ENCODE data around the gene IL4I1.

IL4I1 gene

DNA sequence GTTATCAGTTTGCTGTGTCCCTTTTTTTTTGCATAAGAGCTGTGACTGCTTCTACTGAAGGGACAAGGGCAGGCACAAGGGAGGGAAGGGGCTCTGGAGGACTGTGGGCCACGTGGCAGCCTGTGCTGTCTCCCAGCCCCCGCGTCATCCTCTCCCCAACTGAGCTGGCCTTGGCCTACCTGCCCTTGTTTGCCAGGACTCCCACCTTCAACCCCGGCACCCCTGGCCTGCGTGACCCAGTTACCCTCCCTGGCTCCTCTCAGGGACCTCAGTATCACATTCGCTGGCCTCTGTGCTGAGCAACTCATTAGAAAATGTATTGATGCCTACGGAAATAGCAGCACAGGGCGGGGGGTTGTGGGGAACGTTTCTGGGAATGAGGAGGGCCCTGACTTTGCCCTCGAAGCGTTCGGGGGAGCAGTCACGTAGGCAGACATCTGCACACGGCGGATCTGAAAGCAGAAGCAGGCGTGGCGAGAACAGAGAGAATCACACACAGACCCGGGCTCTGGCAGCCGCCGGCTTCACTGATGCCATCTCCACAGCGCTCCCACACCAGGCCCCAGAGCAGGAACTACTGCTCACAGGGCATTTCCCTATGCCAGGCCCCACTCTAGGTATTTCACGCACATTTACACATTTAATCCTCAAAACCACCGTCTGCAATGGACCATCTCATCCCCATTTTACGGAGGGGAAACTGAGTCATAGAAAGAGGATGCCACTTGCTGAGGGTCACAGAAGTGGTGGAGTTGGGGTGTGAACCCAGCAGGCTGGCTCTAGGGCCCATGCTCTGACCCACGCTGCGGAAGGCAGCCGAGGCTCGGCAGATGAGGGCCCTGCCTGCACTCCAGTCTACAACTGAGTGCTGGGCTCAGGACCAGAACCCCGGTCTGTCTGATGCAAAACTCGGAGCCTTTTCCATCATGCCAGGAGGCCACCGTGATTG lies 26.6 kb upstream of the IL4I1 start:
- DNase-seq: no peak

DNA sequence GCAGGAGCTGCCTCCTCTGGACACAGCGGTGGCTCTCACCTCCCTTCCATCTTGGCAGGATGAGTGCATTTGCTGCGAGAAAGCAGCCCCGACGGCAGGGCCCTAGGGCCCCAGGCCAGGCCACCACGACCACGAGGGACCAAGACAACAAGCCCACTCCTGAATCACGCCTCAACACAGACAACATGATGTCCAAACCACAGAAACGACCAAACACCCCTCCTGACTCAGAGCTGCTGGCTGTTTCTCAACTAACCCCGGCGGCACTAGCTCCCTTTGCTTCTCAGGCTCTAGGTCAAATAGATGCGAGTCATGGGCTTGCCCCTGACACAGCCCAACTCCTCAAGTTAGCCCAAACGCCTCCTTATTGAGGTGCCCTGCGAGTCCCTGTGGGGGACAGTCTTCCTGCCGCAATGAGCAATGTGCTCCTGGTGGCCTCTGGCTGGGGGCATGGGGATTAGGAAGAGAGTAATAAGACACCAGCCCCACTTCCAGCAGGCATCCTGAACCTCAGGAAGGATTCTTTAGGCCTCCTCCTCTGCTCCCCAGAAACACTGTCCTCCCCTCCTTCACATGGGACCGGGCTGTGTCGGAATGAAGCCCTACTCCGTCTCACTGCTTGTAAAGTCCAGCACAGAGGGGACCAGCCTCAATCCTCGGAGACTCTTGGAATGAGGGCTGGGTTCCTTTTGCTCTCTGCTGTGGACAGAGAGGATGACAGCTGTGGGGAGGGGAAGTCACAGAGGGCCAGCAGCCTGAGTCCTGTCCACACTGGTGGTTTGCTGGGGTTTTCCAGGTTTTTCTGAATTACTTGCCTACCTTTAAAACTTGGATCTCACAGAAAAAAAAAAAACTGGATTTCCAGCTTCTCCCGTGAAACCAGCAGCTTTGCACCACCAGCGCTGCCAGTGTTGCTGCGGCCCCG lies 25.4 kb upstream of the IL4I1 start:
- no peak for DNase-seq

DNA sequence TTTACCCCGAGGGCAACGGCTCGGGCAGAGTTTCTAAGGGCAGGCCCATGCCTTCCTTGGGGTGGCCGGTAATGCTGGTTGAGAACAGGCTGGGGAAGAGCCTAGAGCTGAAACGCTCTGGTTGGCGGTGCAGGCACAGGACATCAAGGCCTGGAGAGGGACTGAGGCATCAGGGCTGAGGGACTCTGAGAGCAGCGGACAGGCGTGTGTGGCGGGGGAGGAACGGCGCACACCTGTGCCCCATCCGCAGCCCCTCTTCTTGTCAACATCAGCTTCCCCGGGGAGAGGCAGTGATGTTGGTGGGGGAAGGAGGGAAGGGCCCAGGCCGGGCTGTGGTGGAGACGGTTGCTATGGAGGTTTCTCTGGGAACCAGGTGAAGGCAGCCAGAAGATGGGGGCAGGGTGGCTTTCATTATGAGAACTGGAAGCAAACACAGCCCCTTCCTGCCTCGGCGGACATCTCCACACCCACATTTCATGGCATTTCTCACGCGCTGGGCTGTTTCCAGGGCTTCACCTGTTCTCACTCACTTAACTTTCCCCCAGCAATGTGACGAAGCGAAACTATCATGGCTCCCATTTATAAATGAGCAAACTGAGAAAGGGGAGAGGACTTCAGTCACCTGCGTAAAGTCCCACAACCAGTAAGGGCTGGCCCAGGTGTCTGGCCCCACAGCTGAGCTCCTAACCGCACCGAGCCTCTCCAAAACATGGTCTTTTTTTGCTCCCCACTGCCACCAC lies 24.1 kb upstream of the IL4I1 start:
- no peak for DNase-seq

DNA sequence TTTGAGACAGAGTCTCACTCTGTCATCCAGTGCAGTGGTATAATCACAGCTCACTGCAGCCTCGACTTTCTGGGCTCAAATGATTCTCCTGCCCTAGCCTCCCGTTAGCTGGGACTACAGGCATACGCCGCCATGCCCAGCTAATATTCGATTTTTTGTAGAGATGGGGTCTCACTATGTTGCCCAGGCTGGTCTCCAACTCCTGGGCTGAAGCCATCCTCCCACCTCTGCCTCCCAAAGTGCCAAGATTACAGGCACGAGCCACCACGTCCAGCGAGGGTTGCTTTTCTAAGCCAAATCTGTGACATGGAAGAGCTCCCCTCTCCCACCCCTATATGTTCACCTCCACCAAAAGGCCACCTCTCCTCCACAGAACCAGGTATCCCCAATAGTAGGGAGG lies 21.4 kb upstream of the IL4I1 start:
- no peak for DNase-seq

DNA sequence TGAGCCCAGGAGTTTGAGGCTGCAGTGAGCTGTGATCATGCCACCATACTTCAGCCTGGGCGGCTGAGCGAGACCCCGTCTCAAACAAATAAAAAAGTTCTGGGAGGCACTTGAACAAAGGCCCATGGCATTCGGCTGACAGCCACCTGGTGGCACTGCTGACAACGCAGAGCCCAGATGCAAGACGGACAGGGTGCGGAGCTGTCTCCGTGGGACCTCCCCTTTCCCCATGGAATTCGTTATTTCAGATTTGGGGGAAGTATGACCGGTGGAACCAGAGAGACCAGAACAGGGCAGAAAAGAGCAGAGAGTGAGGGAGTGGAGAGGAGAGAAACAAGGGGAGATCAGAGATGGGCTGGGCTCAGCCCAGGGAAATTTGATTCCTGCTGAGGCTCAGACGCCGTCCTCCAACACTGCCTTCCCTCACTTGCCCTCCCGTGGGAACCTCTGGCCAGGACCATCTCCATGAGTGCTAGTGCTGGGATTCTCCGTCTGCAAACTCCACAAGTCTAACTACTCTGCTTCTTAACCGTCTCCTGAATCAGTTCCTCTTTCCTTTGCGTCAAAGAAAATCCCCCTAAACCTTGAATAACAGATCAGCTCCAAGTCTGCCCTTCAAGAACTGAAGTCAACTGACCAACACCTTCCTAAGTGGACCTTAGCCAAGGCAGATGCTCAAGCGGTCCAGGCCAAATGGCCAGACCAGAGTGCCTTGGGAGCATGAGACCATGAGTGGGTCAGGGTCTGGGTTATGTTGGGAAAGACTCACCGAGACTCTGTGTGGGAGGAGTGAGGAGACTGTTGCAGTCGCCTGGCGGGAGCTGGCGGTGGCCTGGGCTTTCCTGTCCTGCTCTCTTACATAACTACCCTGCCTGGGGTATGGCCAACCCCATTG lies 20.4 kb upstream of the IL4I1 start:
- DNase-seq: no peak

DNA sequence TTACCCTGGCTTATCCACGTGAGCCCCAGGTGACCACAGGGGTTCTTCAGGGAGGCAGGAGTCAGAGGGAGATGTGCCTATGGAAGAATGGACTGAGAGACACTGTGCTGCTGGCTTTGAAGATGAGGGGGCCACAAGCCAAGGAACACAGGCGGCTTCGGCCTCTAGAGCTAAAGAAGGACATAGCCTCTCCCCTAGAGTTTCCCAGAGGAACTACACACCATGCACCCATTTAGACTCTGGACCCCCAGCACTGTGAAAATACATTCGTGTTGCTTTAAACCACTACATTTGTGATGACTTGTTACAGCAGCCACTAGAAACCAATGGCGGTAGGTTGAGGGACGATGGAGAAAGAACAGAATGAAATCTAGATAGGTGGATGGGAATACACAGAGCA lies 18.6 kb upstream of the IL4I1 start:
- no peak for DNase-seq

DNA sequence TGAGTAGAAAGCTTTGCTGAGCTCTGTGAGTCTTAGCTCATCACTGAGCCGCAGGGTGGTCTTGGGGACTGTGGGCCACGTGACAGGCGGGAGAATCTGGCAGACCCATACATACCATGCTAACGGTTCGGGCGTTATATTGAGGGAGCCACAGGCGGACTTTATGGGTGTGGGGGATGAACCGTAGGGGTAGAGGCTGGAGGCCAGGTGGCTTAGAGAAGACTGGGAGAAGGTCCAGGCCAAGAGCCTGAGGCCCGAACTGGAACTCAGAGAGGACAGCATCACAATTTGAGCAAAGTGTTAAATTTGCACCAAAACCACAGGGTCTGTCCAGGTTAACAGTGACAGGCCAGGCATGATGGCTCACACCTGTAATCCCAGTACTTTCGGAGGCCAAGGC lies 17.0 kb upstream of the IL4I1 start:
- DNase-seq: no peak

DNA sequence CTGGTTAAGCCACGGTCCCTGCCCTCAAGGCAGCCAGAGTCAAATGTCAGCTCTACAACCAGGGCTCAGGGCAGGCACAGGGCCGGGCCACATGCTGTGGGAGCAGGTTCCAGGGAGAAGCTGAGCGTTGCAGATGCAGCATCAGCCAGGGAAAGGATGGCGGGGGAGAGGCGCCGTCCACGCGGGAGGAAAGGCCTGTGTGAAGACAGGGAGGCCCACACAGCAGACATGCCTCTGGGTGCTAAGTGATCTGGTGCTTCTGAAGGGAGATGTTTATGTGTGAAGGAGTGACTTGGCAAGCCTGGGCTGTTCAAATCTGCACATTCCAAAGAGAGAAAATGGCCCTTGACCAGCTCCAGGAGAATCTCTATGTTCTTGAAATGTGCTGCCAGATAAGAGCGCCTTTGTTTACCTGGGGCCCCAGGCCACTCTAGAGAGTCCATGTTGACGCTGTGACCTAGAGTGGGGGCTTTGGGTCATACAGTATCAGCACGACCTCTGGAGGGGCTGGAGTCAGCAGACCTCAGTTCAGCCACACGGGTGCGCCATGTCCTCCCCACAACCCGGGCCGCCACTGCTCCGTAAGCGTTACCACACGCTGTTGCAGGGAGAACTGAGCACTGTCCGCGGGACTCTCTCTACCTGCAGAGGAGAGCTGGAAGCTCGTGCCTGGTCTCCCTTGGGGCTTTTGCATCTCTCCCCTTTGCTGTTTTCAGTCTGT lies 16.4 kb upstream of the IL4I1 start:
- no peak for DNase-seq

DNA sequence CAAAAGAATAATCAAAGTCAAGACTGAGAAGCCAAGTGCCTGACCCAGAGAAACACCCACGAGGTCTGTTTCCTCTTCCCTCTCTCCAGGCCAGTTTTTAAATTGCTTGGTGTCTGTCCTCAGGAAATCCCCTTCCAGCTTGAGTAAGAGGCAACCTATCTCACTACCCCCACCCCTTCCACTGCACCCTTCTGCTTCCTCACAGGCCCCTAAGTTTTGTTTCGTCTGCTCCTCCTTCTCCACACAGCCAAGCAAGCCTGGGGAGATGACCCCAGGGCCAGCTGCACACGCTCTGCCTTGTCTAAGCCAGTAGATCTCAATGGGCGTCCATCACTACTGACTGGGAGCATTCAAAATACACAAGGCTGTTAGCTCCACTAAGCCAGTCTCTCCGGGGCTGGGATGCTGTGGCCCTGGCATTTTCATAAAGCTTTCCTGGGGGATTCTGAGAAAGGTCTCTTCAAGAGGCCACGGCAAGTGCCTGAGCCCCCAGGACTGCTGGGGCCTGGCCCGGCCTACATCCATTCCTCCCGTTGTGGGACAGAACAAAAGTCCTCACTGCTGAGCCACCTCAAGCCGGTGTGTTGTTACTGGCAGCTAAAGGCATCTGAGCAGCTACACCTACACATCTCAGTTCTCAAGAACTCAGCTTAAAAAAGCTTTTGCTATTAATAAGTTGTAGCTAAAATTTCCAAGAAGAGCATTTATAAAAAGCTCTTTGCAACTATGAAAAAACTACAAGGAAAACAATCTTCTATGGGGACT lies 14.9 kb upstream of the IL4I1 start:
- peak; percentile 16 for DNase-seq

DNA sequence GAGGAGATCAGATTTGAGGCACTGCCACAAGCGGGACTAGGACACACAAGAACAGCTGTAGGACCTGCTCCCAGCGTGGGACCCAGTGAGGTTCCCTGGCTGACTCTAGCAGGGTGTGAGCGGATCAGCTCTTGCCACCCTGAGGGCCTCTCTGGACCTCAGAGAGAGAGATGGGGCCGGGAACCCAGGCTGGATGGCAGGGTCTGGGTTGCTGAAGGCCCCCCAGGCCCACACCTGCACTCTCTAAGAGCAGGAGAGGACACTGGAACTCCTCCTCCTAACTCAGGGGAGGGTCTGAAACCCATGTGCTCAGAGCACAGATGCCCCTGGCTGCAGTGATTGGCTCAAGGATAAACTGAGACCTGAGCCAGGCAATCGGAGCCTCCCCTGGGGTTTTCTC lies 13.5 kb upstream of the IL4I1 start:
- DNase-seq: no peak

DNA sequence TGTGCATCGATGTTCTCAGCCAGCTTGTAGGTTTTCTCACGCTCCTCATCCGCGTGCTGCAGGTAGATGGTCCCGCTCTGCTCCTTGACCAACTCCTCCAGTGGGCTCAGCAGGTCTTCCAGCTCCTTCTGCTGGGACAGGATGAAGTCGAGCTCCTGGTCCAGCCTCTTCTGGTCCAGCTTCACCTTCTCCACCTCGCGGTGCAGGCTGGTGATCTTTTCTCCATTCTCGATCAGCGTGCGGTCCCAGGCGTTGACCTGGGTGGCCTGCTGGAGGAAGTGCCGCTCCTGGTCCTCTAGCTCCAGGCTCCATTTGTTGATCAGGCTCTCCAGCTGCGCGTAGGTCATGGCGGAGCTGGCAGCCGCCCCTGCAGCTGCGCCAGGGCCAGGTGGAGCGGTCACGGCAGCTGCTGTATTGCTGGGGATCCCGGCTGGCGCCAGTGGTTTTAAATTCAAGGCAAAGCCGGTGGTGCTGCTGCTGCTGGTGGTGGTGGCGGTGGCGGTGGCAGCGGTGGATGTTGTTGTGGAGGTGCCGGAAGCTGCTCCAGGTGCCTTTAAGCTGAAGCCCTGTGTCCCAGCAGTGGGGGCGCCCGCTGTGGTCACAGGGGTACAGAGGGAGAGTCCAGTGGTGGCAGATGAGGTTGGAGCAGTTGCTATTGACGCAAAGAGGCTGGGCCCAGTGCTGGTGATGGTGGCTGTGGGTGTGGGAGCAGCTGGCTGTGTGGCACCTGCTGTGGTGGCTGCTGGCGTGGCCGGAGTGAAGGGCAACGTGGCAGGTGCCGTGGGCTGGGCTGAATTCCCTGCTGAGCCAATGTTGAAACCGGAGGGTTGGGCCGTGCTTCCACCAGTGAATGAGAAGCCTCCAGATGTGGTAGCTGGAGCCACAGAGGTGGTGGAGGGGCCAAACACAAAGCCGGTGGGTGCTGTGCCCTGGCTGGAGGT lies 12.1 kb upstream of the IL4I1 start:
- no peak for DNase-seq

DNA sequence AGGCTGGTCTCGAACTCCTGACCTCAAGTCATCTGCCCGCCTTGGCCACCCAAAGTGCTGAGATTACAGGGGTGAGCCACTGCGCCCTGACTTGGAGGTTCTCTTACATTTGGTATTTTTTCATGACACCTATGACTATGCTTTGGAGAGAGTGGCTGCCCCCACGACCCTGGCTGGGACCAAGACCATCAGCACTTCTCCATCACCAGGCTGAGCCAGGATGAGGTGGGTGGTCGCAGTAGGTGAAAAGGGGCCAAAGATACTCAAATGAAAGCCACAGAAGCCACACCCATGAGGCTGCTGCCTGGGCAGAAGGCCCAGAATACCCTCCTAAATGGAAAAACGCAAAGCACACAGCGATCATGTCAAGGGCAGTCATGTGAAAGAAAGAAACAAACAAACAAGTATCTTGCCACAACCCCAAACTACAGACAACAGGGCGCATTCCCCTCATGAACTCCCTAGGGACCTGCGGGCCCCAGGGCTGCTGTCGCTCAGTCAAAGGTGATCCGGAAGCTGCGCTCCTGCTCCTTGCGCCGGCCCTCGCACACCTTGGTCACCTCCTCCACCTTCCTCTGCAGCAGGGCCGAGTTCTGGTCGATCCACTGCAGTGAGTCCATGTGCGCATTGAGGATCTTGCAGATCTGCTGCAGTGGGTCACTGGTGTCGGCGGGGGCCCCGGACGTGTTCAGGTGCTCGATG lies 11.2 kb upstream of the IL4I1 start:
- DNase-seq: no peak

DNA sequence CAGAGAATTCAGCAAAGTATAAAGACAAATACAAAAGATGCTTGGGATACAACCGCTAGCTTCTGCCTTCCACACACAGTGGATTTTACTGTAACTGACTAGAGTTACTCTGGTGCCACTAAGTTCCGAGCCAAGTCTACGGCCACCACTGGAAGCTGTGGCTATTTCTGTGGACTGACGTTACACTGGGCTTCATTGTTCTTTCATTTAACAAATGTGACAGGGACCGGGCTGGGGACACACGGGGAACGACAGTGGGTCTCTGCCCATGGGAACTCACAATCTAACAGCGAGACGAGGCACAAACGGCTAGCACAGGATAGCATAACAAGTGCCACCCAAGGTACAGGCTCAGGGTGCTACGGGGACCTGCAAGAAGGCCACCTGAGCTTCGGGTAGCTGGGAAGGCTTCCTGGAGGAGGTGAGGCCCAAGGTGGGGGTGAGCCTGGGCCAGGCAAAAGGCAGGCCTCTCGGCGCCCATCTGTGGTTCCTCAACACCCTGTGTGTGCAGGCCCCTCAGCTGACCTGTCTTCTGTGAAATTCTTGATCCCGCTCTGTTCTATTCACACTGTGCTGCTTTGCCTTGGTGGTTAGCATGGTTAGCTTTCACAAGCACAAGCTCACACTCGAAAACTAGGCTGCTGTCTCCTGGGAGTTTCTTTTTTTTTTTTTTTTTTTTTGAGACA lies 10.3 kb upstream of the IL4I1 start:
- DNase-seq: no peak

DNA sequence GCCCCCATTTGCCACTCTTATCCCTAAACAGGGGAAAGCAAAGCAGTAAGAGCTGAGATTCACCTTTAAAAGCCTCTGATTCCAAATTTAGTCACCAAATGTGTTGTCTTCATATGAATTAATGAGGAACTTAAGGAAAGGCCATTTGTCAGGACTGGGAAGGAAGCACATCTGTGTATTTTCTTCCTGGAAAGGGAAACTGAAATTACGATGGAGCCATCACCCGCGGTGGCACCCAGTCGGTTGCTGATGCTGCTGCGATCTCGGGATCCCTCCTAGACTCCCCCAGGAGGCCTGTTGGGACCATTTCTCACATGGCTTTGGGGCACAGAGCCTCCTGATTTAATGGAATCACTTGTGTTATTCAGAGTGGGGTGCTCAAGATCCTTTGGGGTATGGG lies 7.4 kb upstream of the IL4I1 start:
- no peak for DNase-seq

DNA sequence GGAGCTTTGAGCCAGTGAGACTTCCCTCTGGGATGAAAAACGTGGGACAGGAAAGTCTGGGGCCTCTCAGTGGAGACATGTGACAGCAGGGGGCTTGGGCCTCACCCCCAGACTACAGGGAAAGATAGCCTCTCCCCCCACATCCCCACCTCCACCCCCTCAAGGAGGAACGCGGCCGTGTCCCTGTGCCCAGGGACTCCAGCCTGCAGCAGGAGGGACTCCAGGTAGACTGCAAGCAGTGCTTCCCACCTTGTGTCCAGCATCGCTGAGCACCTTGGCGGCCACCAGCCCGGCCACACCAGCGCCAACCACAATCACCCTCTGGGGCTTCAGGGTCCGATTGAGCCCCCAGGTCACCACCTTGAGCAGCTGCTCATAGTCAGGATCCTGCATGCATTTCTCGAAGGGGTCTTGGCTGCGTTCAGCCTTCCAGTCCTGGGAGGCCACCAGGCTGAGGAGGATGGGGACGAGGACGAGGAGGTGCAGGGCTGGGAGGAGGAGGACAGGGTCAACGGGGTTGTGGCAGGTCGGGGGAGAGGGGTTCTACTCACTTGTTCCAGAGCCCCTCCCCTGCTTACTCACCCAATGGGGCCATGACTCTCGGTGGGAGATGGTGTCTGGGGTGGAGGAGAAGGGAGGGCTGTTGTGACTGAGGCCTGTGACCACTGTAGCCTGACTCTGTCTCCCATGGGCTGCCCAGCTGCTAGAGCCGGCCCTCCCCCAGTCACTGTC lies 955 bp downstream of the IL4I1 start:
- DNase-seq: no peak

DNA sequence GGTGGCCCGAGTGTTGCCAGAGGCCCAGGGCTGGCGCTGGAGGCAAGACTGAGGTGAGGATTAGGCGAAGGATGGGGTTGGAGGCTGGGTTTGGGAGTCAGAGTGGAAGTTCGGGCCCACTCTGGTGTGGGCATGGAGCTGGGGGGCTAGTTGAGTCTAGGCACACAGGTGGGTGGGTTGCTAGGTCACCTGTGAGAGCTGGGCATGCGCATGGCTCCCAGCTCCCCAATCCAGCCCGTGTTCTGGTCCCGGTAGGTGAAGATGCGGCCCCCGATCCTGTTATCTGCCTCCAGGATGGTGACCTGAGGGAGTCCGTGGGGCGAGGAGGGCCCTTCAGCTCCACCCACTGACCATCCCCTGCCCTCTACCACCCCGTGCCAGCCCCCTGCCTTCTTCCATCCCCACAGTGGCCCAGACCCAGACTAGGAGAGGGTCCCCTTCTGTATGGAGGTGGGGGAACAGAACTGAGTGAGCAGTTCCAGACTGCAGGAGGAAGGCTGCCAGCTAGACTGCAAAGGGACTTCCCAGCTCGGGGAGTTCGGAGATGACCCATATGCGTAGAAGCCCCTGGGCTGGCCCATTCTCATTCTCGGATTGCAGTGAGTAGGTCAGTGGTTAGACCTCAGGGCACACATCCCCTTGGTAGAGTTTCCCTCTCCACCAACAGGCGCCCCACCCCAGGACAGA lies 1.7 kb downstream of the IL4I1 start:
- peak; percentile 55 for DNase-seq
